HCT116 (cell line): ENCODE data around the gene KRT85. TPM values are rescaled to one million over a fixed set of nuclear protein-coding genes. Genes with fewer than 3 reads are reported as not detected.
"Not testable (repeated sequence)": the region's sequence is repeated elsewhere in the genome, so short reads cannot be mapped to it uniquely, and the experiment has no call there.

Experiments
- ATAC-seq: fragments of 200-7000 bp; cut with Tn5 transposase; 2 replicates; pipeline ENCODE4 v1.9.1; 2020; ENCODE audit warnings: mild to moderate bottlenecking, moderate library complexity
- BruUV-seq: library from RNA; stranded (reverse); fragments of 400-500 nt; replicated peaks from 2 replicates; lab custom pipeline; 2021; lab: Mats Ljungman, UMichigan
- CTCF ChIA-PET: fragments of 300-600 bp; sonication (Branson Sonifier 250); formaldehyde crosslinking; loops from one replicate; lab custom pipeline; 2021; ENCODE audit warnings: antibody characterized with exemption; lab: Charles Lee
- POLR2A ChIA-PET: fragments of 300-600, 350-600 bp; sonication (Branson Sonifier 250); formaldehyde crosslinking; loops from one replicate; lab custom pipeline; 2021; ENCODE audit warnings: antibody characterized with exemption; lab: Charles Lee
- RAD21 ChIA-PET, 2 experiments: fragments of 300-600 bp; sonication (Branson Sonifier 250); formaldehyde crosslinking; loops; one replicate each; lab custom pipeline; 2023; ENCODE audit warnings: low total read pairs in 2 of 2; ENCODE audit not compliant: uncharacterized antibody in 2 of 2, unreplicated experiment in 2 of 2, low non-redundant PET in 1 of 2; lab: Charles Lee
- DNase-seq: peaks from one replicate; pipeline ENCODE4 v3.0.0-alpha.2; 2010; ENCODE audit warnings: low read depth, low spot score
- H2AFZ ChIP-seq: fragments of 200-600 bp; shearing (Covaris generic), sonication (generic); 2 replicates; pipeline ENCODE4 v1.6.1; 2017; ENCODE audit warnings: low read depth, mixed run types, mixed read lengths, antibody characterized with exemption, low read length; ENCODE audit not compliant: poor library complexity, severe bottlenecking
- H3K27ac ChIP-seq: 2 replicates; pipeline ENCODE4 v1.5.1; 2012; ENCODE audit warnings: low read depth, low read length
- H3K27me3 ChIP-seq: fragments of 200-600 bp; sonication (generic); 2 replicates; pipeline ENCODE4 v1.6.1; 2016; ENCODE audit warnings: mixed run types, low read length, mixed read lengths; ENCODE audit not compliant: insufficient read depth
- H3K36me3 ChIP-seq, 2 experiments: fragments of 200-500 bp in 1 of 2; fragments of 200-600 bp in 1 of 2; sonication (Bioruptor generic) in 1 of 2; sonication (generic) in 1 of 2; 2 replicates each; pipeline versions ENCODE4 v1.5.1 to v1.6.1; 2014 to 2016; ENCODE audit warnings: low read length in 2 of 2, inconsistent platforms in 1 of 2, mixed read lengths in 1 of 2, mixed run types in 1 of 2; ENCODE audit not compliant: insufficient read depth in 2 of 2, control insufficient read depth in 1 of 2
- H3K4me1 ChIP-seq, 2 experiments: fragments of 200-600 bp in 1 of 2; sonication (generic) in 1 of 2; 2 replicates each; pipeline versions ENCODE4 v1.5.1 to v1.6.1; 2012 to 2017; ENCODE audit warnings: low read length in 2 of 2, inconsistent platforms in 1 of 2, mild to moderate bottlenecking in 1 of 2, mixed read lengths in 1 of 2, mixed run types in 1 of 2, moderate library complexity in 1 of 2; ENCODE audit not compliant: insufficient read depth in 2 of 2, control insufficient read depth in 1 of 2
- H3K4me2 ChIP-seq: fragments of 200-600 bp; sonication (generic); 2 replicates; pipeline ENCODE4 v1.6.1; 2017; ENCODE audit warnings: mixed run types, low read length, mixed read lengths
- H3K4me3 ChIP-seq, 2 experiments: fragments of 200-600 bp in 1 of 2; sonication (generic) in 1 of 2; replicated peaks in 1 of 2; 2 replicates each; pipeline ENCODE4 v1.5.1; 2011 to 2016; ENCODE audit warnings: low read length in 2 of 2, control low read depth in 1 of 2, low read depth in 1 of 2, mild to moderate bottlenecking in 1 of 2, mixed read lengths in 1 of 2, mixed run types in 1 of 2
- H3K79me2 ChIP-seq: fragments of 200-600 bp; sonication (generic); 2 replicates; pipeline ENCODE4 v1.6.1; 2017; ENCODE audit warnings: mild to moderate bottlenecking, mixed run types, low read length, moderate library complexity, mixed read lengths; ENCODE audit not compliant: insufficient read depth
- H3K9ac ChIP-seq: fragments of 200-600 bp; sonication (generic); 2 replicates; pipeline ENCODE4 v1.6.1; 2016; ENCODE audit warnings: low read length, mixed read lengths
- H3K9me2 ChIP-seq: fragments of 200-600 bp; sonication (generic), shearing (Covaris generic); 2 replicates; pipeline ENCODE4 v1.6.1; 2017; ENCODE audit warnings: mixed run types, mild to moderate bottlenecking, moderate library complexity; ENCODE audit not compliant: insufficient read depth
- H3K9me3 ChIP-seq, 2 experiments: fragments of 200-500 bp in 1 of 2; fragments of 200-600 bp in 1 of 2; sonication (Bioruptor generic) in 1 of 2; sonication (generic) in 1 of 2; 2 replicates each; pipeline ENCODE4 v1.6.1; 2014 to 2017; ENCODE audit warnings: low read length in 2 of 2, mixed read lengths in 2 of 2, inconsistent platforms in 1 of 2, low read depth in 1 of 2, mild to moderate bottlenecking in 1 of 2, mixed run types in 1 of 2, moderate library complexity in 1 of 2; ENCODE audit not compliant: control insufficient read depth in 1 of 2, insufficient read depth in 1 of 2
- H4K20me1 ChIP-seq: fragments of 200-600 bp; sonication (generic), shearing (Covaris generic); 2 replicates; pipeline ENCODE4 v1.6.1; 2017; ENCODE audit warnings: mixed run types, mild to moderate bottlenecking, moderate library complexity; ENCODE audit not compliant: insufficient read depth
- CBX3 ChIP-seq: IDR thresholded peaks from 2 replicates; pipeline ENCODE4 v1.6.1; 2012; ENCODE audit warnings: low read depth
- CTCF ChIP-seq, 3 experiments: fragments of 200-600 bp in 1 of 3; sonication (generic) in 1 of 3; IDR thresholded peaks in 2 of 3; conservative IDR thresholded peaks in 1 of 3; 2 replicates each; pipeline ENCODE4 v1.5.1; 2012 to 2017; ENCODE audit warnings: low read depth in 2 of 3, low read length in 2 of 3, antibody characterized with exemption in 1 of 3, borderline replicate concordance in 1 of 3, control low read depth in 1 of 3, mild to moderate bottlenecking in 1 of 3, mixed read lengths in 1 of 3, mixed run types in 1 of 3, moderate library complexity in 1 of 3; ENCODE audit not compliant: insufficient read depth in 1 of 3
- EZH2 ChIP-seq: fragments of 200-600 bp; sonication (generic); IDR thresholded peaks from 2 replicates; pipeline ENCODE4 v1.6.1; 2017; ENCODE audit warnings: antibody characterized with exemption, mixed run types
- MAX ChIP-seq: IDR thresholded peaks from 2 replicates; pipeline ENCODE4 v1.6.1; 2012
- POLR2AphosphoS5 ChIP-seq: IDR thresholded peaks from 2 replicates; pipeline ENCODE4 v1.6.1; 2011; ENCODE audit warnings: mild to moderate bottlenecking, low read depth, low read length, moderate library complexity
- RAD21 ChIP-seq: IDR thresholded peaks from 2 replicates; pipeline ENCODE4 v1.6.1; 2012; ENCODE audit warnings: low read depth, mild to moderate bottlenecking
- SIN3A ChIP-seq: IDR thresholded peaks from 2 replicates; pipeline ENCODE4 v1.6.1; 2012; ENCODE audit warnings: low read depth
- SP1 ChIP-seq: IDR thresholded peaks from 2 replicates; pipeline ENCODE4 v1.6.1; 2012; ENCODE audit warnings: low read depth
- TCF7L2 ChIP-seq: IDR thresholded peaks from 2 replicates; pipeline ENCODE4 v1.7.0; 2011; ENCODE audit warnings: borderline replicate concordance, inconsistent platforms; ENCODE audit not compliant: insufficient read depth, insufficient read length; ENCODE audit errors: extremely low read depth
- ZBTB33 ChIP-seq: IDR thresholded peaks from 2 replicates; pipeline ENCODE4 v1.6.1; 2011; ENCODE audit warnings: mild to moderate bottlenecking, low read length, moderate library complexity; ENCODE audit not compliant: insufficient replicate concordance; ENCODE audit errors: extremely low read depth
- ZFX ChIP-seq: fragments of 450-650 bp; IDR thresholded peaks from 2 replicates; pipeline ENCODE4 v1.6.1; 2017
- ZNF274 ChIP-seq: fragments of 200-500 bp; sonication (Bioruptor generic); IDR thresholded peaks from 2 replicates; pipeline ENCODE4 v1.6.1; 2014; ENCODE audit warnings: mild to moderate bottlenecking, low read depth, low read length, inconsistent platforms
- intact Hi-C: fragments of 100-400 bp; cut with micrococcal nuclease; formaldehyde crosslinking; loops from 2 replicates; pipeline ENCODE4 v1.10.0; 2022
- total RNA-seq: library from RNA; stranded (reverse); gene quantifications from one replicate; pipeline ENCODE4 v1.2.1, GENCODE V29; 2021; ENCODE audit not compliant: unreplicated experiment

KRT85 gene
- total RNA-seq, 1 experiment from 2014 or later, result not detected

- H3K27ac ChIP-seq, RAD21 ChIA-PET, H3K9ac ChIP-seq, H3K36me3 ChIP-seq, BruUV-seq, H3K79me2 ChIP-seq, H3K4me3 ChIP-seq, intact Hi-C loops, H3K4me2 ChIP-seq, H3K9me3 ChIP-seq, H3K9me2 ChIP-seq, H3K27me3 ChIP-seq, H2AFZ ChIP-seq, H4K20me1 ChIP-seq: not testable (repeated sequence)
- TF ChIP-seq CTCF (IDR thresholded peaks at IDR 0.05 in 2 of 3, conservative IDR thresholded peaks at IDR 0.05 in 1 of 3; ENCODE audit: borderline replicate concordance in 1 of 3, insufficient read depth in 1 of 3, low read depth in 2 of 3, low read length in 2 of 3) (peak; percentile 58 to 74 (median 66); a peak in 5 of 6 replicates), ZFX (peak; percentile 43; the same call in 1 of the 2 replicates), RAD21 (peak; percentile 46)
- H3K4me1 ChIP-seq, result peaks cover 0 to 10% of the 10 kb centered on the region in 2 experiments; a peak in 2 of 4 replicates
- CTCF ChIA-PET, result interaction anchor here (0.7 to 2.1 kb wide), 5 partner anchors 11 to 172 kb away, joined by 3 to 14 read pairs (median 3); no protein-coding TSS in a partner anchor
- DNase-seq (peak; percentile 32), ATAC-seq (peak; percentile 92)
- POLR2A ChIA-PET, result interaction anchor here (0.7 to 0.9 kb wide), 2 partner anchors 37 to 168 kb away, joined by 3 to 4 read pairs; no protein-coding TSS in a partner anchor
Observed at GRCh38 chr12:52315721-52316120, 51.6 kb downstream of the KRT85 start.

- ATAC-seq (no peak), DNase-seq (no peak)
- Histone ChIP-seq H3K4me1 (peaks cover 0 to 11% of the 10 kb centered on the region in 2 experiments; a peak in 2 of 4 replicates), H3K9me3 (no peaks in the 10 kb centered on the region), H3K9me2 (no peaks in the 10 kb centered on the region), H3K4me2 (no peak overlapping the region), H3K36me3 (no peaks in the 10 kb centered on the region), H3K27ac (no peak overlapping the region), H2AFZ (no peak overlapping the region), H3K9ac (no peak overlapping the region), H3K79me2 (no peaks in the 10 kb centered on the region), H3K4me3 (no peak overlapping the region), H4K20me1 (no peaks in the 10 kb centered on the region), H3K27me3 (no peaks in the 10 kb centered on the region)
- ChIA-PET CTCF (interaction anchor here (2.1 kb wide), 1 partner anchor 12 kb away, joined by 14 read pairs; no protein-coding TSS in a partner anchor), POLR2A (no interaction called here), RAD21 (no interaction called here)
- BruUV-seq, result no TSS peak
- intact Hi-C loops, result no loop called here
- TF ChIP-seq ZNF274 (no peak), ZBTB33 (no peak), SP1 (no peak), MAX (no peak), EZH2 (no peak), SIN3A (no peak), CTCF (IDR thresholded peaks at IDR 0.05 in 2 of 3, conservative IDR thresholded peaks at IDR 0.05 in 1 of 3; ENCODE audit: borderline replicate concordance in 1 of 3, insufficient read depth in 1 of 3, low read depth in 2 of 3, low read length in 2 of 3) (no peak), TCF7L2 (no peak), POLR2AphosphoS5 (no peak), RAD21 (no peak), CBX3 (no peak)
Observed at GRCh38 chr12:52314511-52314910, 52.8 kb downstream of the KRT85 start.
